ENCODE results near the gene NCOR2.

- TF ChIP-seq CTCF (IDR thresholded peaks at IDR 0.05) (no peak), POLR2A (IDR thresholded peaks at IDR 0.05) (no peak)
Measured at GRCh38 chr12:124534776-124535740, 32.4 kb downstream of the NCOR2 start.
